Ishikawa (cell line): Measurements from ENCODE around the gene COL23A1.

ENCODE experiments used
- EP300 ChIP-seq: IDR thresholded peaks from 2 replicates; pipeline ENCODE4 v1.6.1; 2012; ENCODE audit warnings: borderline replicate concordance
- RAD21 ChIP-seq: IDR thresholded peaks from 2 replicates; pipeline ENCODE4 v1.6.1; 2012; ENCODE audit warnings: low read depth
- TF ChIP-seq, protein P1 (sequence below): IDR thresholded peaks from 2 replicates; pipeline ENCODE4 v1.6.1; 2012

DNA sequence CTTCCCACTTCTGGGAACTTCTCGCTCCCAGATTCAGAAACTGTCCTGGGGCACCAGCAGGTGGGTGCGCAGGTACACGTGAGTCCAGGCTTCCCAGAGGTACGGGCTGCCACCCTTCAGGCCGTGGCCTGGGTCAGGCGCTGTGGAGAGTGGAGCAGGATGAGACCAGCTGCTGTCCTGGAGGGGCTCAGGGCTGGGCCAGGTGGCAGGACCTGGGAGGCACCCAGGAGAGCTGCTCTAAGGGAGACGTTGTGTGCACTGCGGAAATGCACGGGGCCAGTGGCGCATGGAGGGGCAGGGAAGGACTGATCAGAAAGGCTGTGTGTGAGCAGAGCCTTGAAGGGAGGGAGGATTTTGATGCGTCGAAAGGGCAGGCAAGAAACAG, 222.5 kb downstream of the COL23A1 start:
- TF ChIP-seq EP300 (no peak), RAD21 (no peak)
- TF ChIP-seq, protein P1, sequence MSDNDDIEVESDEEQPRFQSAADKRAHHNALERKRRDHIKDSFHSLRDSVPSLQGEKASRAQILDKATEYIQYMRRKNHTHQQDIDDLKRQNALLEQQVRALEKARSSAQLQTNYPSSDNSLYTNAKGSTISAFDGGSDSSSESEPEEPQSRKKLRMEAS = no peak
